AG09309 (cell line): Measurements from ENCODE around the gene TNS4.

ENCODE experiments used
- DNase-seq: peaks from one replicate; pipeline ENCODE4 v3.0.0-alpha.2; 2010; ENCODE audit warnings: low read depth
- H3K4me3 ChIP-seq: 2 replicates; pipeline ENCODE4 v1.5.1; 2011; ENCODE audit warnings: mild to moderate bottlenecking, low read depth, low read length, moderate library complexity; ENCODE audit not compliant: control insufficient read depth
- CTCF ChIP-seq: IDR thresholded peaks from 2 replicates; pipeline ENCODE4 v1.5.1; 2011; ENCODE audit warnings: mild to moderate bottlenecking, low read depth, low read length, inconsistent platforms; ENCODE audit not compliant: insufficient read depth, control insufficient read depth; ENCODE audit errors: missing control alignments

Gene TNS4

GRCh38 chr17:40498281-40499084, 2.9 kb downstream of the TNS4 start:
- H3K4me3 ChIP-seq: no peak overlapping the region
- DNase-seq: no peak
- no peak for TF ChIP-seq CTCF

GRCh38 chr17:40497695-40498094, 3.7 kb downstream of the TNS4 start:
- DNase-seq: no peak
- TF ChIP-seq CTCF: no peak

GRCh38 chr17:40496634-40497420, 4.6 kb downstream of the TNS4 start:
- H3K4me3 ChIP-seq: no peak overlapping the region
- no peak for TF ChIP-seq CTCF

More at GRCh38 chr17:40497695-40498094, 3.7 kb downstream of the TNS4 start:
- no peak overlapping the region for H3K4me3 ChIP-seq

GRCh38 chr17:40496170-40496569, 5.3 kb downstream of the TNS4 start:
- DNase-seq: no peak
- no peak for TF ChIP-seq CTCF
- H3K4me3 ChIP-seq: no peak overlapping the region

More at GRCh38 chr17:40496634-40497420, 4.6 kb downstream of the TNS4 start:
- DNase-seq: no peak

GRCh38 chr17:40495140-40495539, 6.3 kb downstream of the TNS4 start:
- no peak overlapping the region for H3K4me3 ChIP-seq
- TF ChIP-seq CTCF: no peak
- no peak for DNase-seq

- no peak overlapping the region for H3K4me3 ChIP-seq
- no peak for DNase-seq
- no peak for TF ChIP-seq CTCF
These were observed 7.7 kb downstream of the TNS4 start for GRCh38 chr17:40493697-40494096.
